Medulla oblongata (tissue), 1 donor: ENCODE results near the gene TRMT11.
"Not testable (repeated sequence)": the region's sequence is repeated elsewhere in the genome, so short reads cannot be mapped to it uniquely, and the experiment has no call there.

Source experiments
- DNase-seq: peaks from one replicate; pipeline ENCODE4 v3.0.0-alpha.2; 2015; ENCODE audit errors: extremely low spot score

Gene TRMT11

DNA sequence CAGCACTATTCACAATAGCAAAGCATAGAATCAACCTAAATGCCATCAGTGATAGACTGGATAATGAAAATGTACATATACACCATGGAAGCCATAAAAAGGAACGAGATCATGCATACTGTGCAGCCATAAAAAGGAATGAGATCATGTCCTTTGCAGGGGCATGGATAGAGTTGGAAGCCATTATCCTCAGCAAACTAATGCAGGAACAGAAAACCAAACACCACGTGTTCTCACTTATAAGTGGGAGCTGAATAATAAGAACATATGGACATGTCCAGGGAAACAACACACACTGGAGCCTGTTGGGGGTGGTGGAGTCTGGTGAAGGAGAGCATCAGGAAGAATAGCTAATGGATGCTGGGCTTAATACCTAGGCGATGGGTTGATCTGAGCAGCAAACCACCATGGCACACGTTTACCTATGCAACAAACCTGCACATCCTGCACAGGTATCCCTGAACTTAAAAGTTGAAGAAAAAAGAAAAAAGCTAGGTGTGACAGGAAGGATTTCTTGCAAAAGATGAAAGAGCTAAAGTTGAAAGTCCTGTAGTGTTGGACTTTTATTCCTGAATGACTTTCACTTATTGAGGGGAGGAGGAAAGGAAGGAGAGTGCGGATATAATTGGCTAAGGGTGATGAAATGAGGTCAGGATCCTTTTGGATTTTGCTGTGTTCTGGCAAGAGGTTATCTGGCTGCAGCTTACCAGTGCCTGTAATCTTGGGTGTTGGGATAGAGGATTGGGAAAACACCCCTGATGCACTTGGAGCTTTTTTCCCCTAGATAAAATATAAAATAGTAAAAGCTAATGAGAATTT lies 8.5 kb downstream of the TRMT11 start:
- no peak for DNase-seq

DNA sequence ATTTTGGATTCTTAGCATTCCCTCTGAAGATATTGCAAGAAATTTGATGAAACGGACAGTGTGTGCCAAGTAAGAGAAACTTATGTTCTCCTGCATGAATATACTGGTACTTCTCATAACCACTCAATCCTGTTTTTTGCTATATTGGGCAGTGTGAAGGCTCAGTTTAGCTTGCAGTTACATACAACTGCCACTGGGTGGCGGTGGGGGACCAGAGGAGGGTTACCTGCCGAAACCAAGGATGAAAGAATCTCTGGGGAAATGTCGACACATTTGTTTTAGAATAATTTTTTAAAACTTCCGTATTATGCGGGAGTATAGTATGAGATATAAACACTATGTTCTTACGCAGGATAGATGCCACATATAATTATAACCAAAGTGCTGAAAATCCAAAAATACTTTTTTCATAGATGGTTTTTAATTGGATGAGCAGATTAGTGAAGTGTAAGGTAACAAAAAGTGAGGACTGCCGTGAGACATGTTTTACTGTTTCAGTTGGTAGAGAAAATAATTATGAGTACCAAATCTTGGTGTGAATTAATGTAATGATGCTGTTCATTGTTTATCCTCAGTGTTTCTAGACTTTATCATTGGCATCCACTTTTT lies 9.7 kb downstream of the TRMT11 start:
- DNase-seq: peak; percentile 94

DNA sequence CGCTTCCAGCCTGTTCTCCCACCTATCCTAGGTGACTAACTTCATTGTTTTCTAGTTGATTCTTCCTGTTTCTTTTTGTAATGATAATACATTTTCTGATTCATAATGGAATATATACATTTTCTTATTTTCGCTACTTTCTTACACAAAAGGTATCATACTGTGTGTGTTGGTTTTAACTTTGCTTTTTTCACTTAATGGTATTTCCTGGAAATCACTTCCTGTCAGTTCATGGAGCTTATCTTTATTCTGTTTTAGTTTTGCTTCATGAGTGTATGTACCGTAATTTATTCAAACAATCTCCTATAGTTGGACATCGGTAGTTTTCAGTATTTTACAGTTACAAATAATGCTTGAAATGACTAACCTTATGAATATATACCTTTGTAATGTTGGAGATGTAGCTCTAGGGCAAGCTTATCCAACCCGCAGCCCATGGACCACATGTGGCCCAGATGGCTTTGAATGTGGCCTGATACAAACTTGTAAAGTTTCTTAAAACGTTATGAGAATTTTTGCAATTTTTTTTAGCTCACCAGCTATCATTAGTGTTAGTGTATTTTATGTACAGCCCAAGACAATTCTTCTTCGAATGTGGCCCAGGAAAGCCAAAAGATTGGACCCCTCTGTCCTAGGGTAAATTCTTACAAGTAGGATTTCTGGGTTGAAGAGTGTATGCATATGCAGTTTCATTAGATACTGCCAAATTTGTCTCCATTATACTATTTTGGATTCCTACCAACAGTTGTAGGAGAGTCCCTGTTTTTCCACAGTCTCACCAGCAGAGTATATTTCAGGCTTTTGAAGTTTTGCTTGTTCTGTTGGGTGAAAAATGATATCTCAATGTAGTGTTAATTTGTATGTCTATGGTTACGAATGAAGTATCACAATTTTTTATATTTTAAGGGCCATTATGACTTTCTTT lies 16.7 kb downstream of the TRMT11 start:
- no peak for DNase-seq

DNA sequence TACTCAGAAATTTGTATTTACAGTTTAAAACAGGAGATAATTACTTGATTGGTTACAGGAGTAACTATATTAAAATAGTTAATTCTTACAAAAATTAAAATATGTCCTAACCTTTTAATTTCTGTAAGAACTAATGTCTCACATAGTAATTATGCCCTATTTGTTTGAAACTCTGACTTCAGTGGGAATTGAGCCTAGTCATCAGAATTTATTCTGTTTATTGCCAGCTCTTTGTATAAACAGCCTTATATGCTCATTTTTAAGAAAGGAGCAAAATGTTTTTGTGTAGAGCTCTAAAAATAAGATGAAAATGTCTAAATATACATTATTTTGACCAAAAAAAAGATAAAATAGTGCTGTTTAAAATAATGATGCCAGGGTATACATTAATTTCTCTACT lies 21.5 kb downstream of the TRMT11 start:
- no peak for DNase-seq

DNA sequence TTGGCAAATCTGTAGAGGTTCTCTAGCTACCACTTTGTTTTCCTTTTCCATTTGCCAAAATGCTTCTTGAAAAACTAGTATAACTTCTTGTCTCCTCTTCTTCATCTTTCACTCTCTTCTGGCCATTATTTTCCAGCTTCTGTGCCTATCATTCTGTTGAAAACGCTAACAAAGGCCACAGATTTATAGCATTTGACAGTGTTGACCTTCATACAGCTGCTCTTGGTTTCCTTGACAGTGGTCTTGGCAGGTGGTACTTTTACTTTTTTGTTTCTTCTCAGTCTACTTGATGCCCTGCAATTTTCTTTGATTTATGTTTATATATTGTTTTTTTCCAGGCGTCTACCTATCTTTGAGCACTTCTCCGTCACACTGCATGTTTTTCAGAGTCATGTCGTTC lies 23.7 kb downstream of the TRMT11 start:
- no peak for DNase-seq

DNA sequence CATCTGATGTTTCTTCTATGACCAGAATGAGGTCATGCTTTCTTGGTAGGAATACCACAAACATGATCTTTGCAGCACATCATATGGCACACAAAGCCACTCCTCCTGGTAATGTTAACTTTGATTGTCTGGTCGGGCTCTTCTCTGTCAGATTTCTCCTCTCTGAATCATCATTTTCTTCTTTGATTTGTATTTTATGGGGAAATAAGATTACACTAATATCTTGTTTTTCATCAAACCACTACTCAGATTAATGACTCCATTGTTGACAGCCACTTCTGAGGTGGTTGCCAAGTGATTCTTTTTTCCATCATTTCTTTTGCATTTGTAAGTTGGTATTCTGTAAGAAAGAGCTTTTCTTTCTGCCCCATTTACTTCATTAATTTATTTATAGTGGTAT lies 29.5 kb downstream of the TRMT11 start:
- no peak for DNase-seq

DNA sequence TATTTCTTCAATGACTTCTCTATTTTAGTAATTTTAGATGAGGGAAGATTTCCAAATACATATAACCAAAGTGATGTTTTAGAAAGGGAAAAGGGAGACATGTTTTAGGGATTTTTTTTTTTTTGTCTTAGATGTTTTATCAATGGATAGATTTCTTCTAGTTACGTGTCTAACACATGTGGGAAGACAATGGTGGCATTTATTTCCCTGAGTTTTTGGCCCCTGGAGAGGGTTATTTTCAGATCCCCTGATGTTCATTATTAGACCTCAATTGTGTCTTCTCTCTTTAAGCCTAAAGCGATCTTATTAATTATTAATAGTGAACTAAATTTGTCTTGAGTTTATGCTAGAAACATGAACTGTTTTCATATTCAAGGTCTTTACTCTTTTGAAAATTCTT lies 30.3 kb downstream of the TRMT11 start:
- DNase-seq: no peak

DNA sequence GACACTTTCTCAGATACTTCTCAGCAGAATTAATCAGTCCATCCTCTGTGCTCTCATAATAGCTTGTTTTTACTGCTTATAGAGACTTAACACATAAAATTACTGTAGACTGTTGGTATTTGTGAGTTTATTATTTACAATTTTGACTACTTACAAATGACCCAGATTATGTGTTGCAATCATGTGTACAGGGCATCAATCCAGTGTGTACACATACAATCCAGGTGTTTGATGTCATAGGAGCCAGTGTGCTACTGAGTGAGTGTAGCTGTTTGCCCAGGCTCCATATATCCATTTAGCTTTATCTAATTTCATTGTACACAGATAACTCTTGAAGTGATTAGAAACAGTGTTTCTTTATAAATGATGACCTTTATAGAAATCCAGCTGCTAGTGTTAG lies 31.3 kb downstream of the TRMT11 start:
- no peak for DNase-seq

DNA sequence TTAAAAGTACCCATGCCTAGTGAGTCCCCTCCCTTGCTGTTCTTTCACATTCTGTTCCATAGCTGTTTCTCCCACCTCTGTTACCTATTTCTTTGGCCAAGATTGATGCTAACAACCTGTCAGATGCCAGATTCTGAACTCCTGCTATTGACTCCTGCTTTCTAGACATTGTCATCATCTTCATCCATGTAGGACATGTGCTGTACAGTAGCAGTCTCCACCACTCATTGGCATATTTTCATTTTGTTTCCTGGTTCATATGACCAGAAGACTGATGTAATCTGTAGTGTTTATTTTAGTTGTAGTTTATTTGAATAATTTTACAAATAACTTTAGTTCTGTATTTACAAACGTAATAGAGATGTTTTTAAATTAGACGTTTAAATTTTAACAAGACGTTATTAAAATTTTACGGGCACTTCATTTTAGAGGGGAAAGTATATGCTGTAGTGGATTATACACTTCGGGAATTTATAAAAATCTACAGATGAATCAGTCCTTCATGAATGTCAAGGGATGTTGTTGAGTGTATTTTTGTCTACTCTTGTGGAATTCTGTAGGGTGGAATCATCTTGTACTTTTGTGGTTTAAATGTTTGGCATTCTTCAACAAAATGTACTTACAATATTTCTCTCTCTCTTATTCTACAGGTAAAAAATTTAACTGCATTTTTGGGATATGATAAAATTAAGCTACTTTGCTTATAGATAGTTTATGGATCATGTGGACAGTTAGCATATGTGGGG lies 34.1 kb downstream of the TRMT11 start:
- DNase-seq: no peak

DNA sequence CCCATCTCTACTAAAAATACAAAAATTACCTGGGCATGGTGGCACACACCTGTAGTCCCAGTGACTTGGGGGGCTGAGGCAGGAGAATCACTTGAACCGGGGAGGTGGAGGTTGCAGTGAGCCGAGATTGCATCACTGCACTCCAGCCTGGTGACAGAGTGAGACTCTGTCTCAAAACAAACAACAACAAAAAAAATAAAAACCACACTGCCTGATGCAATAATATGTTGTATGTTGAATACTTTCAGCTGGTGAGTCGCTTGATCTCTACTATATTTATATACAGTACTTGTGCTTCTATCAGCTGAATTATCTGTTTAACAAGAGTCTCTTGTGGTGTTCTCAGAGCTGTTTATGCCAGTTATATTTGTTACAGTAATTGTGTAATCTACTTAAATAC lies 37.1 kb downstream of the TRMT11 start:
- not testable (repeated sequence) for DNase-seq

DNA sequence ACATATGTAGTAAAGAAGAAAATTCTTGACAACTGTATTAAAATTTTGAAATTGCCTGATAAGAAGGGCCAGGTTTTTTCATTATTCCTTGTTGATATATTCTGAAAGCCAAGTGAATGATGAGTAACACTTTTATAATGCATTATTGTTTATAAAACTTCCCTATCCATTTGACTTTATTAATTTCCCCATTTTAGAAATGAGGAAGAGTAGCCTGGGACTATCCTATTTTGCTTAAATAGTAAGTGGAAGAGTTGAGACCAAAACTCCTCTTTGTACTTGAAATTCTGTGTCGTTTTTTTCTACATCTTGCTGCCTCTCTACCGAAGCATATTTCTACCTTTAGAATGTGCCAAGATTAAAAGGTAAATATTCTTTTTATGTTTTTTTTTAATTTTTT lies 39.7 kb downstream of the TRMT11 start:
- no peak for DNase-seq

DNA sequence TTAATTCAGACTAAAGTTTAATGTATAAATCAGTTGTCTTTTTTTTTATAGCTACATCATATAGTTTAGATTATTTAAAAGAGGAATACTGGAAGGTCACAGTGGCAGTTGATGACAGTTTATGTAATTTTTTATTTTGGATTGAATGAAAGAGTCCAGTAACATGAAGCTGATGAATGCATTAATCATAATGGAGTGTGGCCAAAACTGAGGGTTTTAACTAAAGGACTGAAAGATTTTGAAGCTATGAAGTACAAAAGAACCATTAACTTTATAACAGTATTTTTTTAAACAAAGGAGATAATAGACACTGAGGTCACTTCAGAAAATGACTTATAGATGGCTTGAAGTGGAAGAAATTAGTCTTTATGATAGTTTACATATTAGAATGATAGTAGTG lies 41.3 kb downstream of the TRMT11 start:
- no peak for DNase-seq

DNA sequence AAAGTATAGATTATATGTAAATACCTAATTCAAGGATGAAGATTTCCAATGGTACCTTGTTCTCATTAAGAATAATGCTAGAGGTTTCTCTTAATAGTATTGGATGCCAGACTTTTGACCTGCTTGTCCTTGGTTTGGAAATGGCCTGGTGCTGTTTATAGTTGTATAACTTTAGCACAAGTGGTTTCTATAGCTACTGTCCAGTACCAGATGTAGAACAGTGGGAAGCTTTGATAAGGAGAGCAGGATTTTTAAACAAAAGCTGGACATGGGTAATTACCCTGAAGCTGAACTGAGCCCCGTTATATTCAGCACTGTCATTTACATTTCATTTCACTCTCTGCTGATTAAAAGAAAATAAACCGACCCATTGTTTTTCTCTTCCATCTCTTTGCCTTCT lies 43.7 kb downstream of the TRMT11 start:
- DNase-seq: peak; percentile 21

DNA sequence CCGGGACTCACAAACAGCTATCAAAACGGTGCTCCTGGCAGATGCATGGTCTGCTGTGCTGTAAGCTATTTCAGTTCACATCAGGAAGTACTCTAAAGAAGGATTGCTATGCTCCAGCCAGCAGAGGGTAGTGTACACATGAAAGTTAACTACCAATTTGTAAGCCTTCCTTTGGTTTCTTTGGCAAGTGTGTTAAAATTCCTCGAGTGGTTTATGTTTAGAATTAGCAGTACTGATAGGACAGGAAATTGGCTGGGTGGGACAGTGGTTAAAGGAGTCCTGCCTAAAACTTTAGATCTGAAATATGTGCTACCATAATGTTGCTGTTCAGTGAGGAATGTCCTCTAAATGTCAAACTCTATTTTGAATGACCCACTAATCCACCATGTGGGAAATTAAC lies 47.4 kb downstream of the TRMT11 start:
- peak; percentile 71 for DNase-seq

DNA sequence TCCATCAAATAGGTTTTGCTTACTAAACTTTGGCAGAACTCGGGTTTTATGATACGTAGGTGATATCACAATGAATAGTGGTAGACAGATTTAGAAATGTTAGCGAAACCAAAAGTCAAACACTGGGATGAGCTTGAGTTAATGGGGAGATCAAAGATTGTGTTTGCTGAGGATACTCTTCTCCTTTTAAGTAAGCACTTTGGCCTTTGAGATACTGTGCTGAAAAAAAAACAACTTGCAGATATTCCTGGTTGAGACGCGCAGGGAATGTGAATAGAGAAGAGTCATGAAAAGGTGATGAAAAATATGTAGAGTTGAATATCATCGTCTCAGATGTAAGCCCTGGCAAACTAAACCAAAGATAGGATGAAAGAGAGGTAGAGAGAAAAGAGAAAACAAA lies 48.3 kb downstream of the TRMT11 start:
- no peak for DNase-seq

DNA sequence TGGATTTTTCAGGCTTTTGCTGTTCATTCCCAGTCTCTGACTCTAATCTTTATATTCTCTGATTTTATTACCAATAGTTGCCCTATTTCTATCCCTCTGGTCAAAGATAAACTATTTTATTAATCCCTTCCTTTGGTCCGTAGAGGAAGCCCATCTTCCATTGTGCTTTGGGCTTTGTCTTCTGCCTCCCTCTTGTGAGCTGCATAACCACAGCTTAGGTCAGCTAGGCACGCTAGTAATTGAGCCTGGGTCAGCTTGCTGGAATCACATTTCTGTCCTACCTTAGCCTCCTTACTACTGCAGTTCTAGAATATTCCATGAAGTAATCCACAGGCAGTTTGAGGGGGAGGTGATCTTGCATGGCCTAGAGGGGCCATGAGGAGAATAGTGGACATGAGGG lies 49.4 kb downstream of the TRMT11 start:
- no peak for DNase-seq

DNA sequence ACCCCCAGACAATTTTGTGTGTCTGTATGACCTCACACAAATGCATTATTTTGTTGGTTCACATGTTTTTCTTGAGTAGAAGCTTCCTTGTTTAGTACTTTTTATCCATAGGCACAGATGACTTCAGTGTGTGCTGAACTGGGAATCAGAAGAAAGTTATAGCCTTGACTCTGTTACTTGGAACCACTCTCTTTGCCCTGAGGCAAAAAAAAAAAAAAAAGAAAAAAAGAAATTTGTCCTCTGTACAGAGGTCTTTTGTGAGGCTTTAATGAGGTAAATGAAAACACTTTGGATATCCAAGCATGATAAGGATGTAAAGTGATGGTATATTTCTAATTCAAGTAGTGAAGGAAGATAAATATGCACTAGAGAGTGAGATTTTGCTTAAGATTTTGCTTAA lies 51.9 kb downstream of the TRMT11 start:
- no peak for DNase-seq

DNA sequence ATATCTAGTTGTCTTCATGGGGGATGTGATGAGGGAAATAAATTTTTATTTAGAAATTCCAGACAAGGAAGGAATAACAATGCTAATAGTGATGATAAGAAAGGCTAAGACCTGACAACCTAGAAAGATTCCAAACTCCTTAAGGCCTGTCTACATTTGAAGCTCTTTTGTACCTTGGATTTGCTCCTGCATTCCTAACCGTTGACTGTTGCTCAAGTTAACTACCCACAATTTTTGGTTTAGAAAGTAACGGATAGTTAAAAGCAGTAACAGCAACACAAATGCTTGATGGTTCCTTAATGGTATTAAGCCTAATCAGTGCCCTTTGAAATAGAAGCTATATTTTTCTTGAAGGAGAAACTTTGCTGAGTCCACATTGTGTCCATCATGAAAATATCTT lies 52.9 kb downstream of the TRMT11 start:
- DNase-seq: no peak

DNA sequence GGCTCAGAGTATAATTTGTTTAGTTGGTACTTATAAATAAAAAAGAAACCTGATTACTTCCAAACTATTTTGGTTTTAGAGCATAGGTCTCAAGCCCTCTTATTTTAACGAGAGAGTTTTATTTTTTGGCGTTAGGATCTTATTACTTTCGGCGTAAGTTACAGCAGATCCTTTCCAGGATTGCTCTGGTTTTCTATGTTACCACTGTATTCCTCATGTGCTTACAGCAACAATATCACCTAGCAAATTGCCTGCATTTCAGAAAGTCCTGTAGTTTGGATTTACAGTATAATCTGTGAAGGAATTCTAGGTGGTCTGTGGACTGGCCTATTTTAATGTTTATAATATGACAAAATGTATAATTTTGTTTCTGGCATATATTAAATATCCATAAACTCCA lies 54.1 kb downstream of the TRMT11 start:
- DNase-seq: no peak

DNA sequence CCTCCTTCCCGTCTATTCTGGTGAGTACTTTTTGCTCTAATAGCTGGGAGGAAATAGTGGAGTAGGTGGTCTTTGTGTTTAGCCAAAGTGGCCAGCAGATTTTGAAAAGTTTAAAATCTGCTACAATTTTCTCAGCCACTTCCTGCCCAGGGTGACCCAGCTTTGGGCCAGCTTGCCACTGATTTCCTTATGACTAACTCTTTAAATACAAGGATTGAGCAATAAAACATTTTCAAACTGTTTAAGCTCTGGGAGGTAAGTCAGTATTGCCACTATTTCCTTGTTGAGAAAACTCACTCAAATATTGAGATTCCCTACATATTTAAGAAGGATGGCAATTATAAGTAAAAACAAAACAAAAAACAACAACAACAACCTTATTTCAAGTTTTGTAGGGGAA lies 54.5 kb downstream of the TRMT11 start:
- DNase-seq: no peak

DNA sequence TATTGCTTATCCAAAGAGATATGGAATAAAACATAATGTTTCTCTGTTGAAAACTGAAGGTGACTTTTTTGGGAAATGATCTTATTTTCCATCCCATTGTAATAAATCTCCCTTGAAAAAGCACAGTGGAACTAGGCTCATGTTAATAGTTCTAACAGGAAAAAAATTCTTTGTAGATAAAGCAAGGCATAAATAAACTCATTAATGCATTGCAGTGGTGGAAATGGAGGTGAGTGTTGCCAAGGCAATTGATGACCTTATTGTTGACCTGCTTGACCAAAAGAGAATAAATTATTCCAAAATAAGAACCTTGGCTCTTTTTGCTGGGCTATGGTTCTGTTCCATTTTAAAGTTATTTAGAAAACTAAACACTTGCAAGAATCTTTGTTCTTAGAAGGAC lies 55.2 kb downstream of the TRMT11 start:
- DNase-seq: no peak

DNA sequence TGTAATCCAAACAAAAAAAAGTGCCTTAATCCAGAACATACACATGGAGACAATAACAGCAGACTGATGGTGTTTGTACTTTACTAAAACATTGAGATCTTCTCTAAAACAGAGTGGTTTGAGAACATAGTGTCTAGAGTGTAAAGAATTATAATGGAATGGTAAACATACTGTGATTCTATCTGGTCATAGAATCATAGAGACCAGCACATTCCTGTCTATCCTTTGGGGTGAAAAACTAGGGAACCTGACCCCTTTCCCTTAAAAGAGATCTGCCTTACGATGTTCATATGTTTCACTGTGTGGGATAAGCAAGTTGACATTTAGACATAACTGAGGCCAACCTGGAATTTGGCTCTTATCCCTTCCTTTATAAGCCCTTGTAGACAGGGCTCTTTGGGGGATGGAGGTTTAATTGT lies 55.7 kb downstream of the TRMT11 start:
- no peak for DNase-seq
